Erythroblast (primary cell): ENCODE data around the gene DST.

Source experiments
- GATA1 ChIP-seq: IDR thresholded peaks from 2 replicates; pipeline ENCODE4 v1.6.1; 2011; ENCODE audit warnings: low read depth, mild to moderate bottlenecking, control low read depth, low read length, moderate library complexity
- POLR2A ChIP-seq: IDR thresholded peaks from 2 replicates; pipeline ENCODE4 v1.6.1; 2011; ENCODE audit warnings: mild to moderate bottlenecking, low read length

GRCh38 chr6:56509031-56509430, 133.7 kb downstream of the DST start:
- TF ChIP-seq POLR2A = no peak
- TF ChIP-seq GATA1 = no peak
